Measurements from ENCODE around the gene NXF3. TPM values are rescaled to one million over a fixed set of nuclear protein-coding genes. Genes with fewer than 3 reads are reported as not detected.

NXF3 gene
- total and polyA plus RNA-seq, 2 experiments from 2014 or later = not detected

DNA sequence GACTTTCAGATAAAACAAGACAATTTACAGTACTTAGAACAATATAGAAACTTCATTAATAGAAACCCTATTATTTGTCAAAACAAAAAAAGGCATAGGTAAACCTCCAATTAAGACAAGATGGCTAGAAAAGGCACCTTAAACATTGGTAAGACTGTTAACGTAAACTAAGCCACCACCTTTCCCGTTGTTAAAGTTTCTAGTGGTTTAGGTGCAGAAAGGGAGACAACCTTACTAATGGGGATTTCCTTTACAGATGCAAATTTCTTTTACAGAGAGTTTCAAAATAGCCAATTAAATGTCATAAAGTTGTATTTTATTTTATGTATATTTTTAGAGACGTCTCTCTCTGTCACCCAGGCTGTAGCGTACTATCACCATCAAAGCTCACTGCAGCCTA, 7.5 kb upstream of the NXF3 start:
- H3K4me1 ChIP-seq (ENCODE audit: insufficient read depth) = no peaks in the 10 kb centered on the region
- no peaks in the 10 kb centered on the region for H3K79me2 ChIP-seq (replicated peaks; ENCODE audit: insufficient read depth)
- H3K27ac ChIP-seq (ENCODE audit: low read depth) = no peak overlapping the region
- H4K20me1 ChIP-seq (replicated peaks; ENCODE audit: insufficient read depth) = no peaks in the 10 kb centered on the region
- no peak for ATAC-seq
- no peak overlapping the region for H2AFZ ChIP-seq
- Mint-ChIP-seq H3K27ac (no peak overlapping the region), H3K27me3 (ENCODE audit: insufficient read depth, low read depth, poor library complexity) (no peaks in the 10 kb centered on the region), H3K4me3 (no peak overlapping the region), H3K4me1 (peaks cover 21% of the 10 kb centered on the region), H3K9me3 (no peaks in the 10 kb centered on the region; the same call in 1 of the 3 replicates), H3K36me3 (ENCODE audit: low read depth) (no peaks in the 10 kb centered on the region)
- no peak for DNase-seq (ENCODE audit: low spot score)
- H3K27me3 ChIP-seq (ENCODE audit: insufficient read depth) = no peaks in the 10 kb centered on the region
- TF ChIP-seq, protein P1, sequence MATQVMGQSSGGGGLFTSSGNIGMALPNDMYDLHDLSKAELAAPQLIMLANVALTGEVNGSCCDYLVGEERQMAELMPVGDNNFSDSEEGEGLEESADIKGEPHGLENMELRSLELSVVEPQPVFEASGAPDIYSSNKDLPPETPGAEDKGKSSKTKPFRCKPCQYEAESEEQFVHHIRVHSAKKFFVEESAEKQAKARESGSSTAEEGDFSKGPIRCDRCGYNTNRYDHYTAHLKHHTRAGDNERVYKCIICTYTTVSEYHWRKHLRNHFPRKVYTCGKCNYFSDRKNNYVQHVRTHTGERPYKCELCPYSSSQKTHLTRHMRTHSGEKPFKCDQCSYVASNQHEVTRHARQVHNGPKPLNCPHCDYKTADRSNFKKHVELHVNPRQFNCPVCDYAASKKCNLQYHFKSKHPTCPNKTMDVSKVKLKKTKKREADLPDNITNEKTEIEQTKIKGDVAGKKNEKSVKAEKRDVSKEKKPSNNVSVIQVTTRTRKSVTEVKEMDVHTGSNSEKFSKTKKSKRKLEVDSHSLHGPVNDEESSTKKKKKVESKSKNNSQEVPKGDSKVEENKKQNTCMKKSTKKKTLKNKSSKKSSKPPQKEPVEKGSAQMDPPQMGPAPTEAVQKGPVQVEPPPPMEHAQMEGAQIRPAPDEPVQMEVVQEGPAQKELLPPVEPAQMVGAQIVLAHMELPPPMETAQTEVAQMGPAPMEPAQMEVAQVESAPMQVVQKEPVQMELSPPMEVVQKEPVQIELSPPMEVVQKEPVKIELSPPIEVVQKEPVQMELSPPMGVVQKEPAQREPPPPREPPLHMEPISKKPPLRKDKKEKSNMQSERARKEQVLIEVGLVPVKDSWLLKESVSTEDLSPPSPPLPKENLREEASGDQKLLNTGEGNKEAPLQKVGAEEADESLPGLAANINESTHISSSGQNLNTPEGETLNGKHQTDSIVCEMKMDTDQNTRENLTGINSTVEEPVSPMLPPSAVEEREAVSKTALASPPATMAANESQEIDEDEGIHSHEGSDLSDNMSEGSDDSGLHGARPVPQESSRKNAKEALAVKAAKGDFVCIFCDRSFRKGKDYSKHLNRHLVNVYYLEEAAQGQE (IDR thresholded peaks at IDR 0.05; ENCODE audit: unreplicated experiment) = no peak
- TF ChIP-seq JUNB (IDR thresholded peaks at IDR 0.05; ENCODE audit: unreplicated experiment) (no peak), ZNF331 (CRISPR knock-in tag; IDR thresholded peaks at IDR 0.05; ENCODE audit: low read depth) (no peak), POLR2AphosphoS5 (IDR thresholded peaks at IDR 0.05; ENCODE audit: low read depth) (no peak), EZH2 (IDR thresholded peaks at IDR 0.05; ENCODE audit: low read depth, unreplicated experiment) (no peak), NANOG (IDR thresholded peaks at IDR 0.05; ENCODE audit: borderline replicate concordance) (no peak), STAT1 (IDR thresholded peaks at IDR 0.05; ENCODE audit: unreplicated experiment) (no peak), CREB1 (CRISPR knock-in tag; IDR thresholded peaks at IDR 0.05; ENCODE audit: low read depth) (no peak), ZNF114 (CRISPR knock-in tag; IDR thresholded peaks at IDR 0.05) (no peak), EZH2phosphoT487 (IDR thresholded peaks at IDR 0.05; ENCODE audit: unreplicated experiment) (no peak)
- TF ChIP-seq, protein P2, sequence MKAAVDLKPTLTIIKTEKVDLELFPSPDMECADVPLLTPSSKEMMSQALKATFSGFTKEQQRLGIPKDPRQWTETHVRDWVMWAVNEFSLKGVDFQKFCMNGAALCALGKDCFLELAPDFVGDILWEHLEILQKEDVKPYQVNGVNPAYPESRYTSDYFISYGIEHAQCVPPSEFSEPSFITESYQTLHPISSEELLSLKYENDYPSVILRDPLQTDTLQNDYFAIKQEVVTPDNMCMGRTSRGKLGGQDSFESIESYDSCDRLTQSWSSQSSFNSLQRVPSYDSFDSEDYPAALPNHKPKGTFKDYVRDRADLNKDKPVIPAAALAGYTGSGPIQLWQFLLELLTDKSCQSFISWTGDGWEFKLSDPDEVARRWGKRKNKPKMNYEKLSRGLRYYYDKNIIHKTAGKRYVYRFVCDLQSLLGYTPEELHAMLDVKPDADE (IDR thresholded peaks at IDR 0.05) = no peak
- TF ChIP-seq, protein P3, sequence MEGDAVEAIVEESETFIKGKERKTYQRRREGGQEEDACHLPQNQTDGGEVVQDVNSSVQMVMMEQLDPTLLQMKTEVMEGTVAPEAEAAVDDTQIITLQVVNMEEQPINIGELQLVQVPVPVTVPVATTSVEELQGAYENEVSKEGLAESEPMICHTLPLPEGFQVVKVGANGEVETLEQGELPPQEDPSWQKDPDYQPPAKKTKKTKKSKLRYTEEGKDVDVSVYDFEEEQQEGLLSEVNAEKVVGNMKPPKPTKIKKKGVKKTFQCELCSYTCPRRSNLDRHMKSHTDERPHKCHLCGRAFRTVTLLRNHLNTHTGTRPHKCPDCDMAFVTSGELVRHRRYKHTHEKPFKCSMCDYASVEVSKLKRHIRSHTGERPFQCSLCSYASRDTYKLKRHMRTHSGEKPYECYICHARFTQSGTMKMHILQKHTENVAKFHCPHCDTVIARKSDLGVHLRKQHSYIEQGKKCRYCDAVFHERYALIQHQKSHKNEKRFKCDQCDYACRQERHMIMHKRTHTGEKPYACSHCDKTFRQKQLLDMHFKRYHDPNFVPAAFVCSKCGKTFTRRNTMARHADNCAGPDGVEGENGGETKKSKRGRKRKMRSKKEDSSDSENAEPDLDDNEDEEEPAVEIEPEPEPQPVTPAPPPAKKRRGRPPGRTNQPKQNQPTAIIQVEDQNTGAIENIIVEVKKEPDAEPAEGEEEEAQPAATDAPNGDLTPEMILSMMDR (conservative IDR thresholded peaks at IDR 0.05; ENCODE audit: low read depth in 2 of 2) = no peak
- TF ChIP-seq, protein P4, sequence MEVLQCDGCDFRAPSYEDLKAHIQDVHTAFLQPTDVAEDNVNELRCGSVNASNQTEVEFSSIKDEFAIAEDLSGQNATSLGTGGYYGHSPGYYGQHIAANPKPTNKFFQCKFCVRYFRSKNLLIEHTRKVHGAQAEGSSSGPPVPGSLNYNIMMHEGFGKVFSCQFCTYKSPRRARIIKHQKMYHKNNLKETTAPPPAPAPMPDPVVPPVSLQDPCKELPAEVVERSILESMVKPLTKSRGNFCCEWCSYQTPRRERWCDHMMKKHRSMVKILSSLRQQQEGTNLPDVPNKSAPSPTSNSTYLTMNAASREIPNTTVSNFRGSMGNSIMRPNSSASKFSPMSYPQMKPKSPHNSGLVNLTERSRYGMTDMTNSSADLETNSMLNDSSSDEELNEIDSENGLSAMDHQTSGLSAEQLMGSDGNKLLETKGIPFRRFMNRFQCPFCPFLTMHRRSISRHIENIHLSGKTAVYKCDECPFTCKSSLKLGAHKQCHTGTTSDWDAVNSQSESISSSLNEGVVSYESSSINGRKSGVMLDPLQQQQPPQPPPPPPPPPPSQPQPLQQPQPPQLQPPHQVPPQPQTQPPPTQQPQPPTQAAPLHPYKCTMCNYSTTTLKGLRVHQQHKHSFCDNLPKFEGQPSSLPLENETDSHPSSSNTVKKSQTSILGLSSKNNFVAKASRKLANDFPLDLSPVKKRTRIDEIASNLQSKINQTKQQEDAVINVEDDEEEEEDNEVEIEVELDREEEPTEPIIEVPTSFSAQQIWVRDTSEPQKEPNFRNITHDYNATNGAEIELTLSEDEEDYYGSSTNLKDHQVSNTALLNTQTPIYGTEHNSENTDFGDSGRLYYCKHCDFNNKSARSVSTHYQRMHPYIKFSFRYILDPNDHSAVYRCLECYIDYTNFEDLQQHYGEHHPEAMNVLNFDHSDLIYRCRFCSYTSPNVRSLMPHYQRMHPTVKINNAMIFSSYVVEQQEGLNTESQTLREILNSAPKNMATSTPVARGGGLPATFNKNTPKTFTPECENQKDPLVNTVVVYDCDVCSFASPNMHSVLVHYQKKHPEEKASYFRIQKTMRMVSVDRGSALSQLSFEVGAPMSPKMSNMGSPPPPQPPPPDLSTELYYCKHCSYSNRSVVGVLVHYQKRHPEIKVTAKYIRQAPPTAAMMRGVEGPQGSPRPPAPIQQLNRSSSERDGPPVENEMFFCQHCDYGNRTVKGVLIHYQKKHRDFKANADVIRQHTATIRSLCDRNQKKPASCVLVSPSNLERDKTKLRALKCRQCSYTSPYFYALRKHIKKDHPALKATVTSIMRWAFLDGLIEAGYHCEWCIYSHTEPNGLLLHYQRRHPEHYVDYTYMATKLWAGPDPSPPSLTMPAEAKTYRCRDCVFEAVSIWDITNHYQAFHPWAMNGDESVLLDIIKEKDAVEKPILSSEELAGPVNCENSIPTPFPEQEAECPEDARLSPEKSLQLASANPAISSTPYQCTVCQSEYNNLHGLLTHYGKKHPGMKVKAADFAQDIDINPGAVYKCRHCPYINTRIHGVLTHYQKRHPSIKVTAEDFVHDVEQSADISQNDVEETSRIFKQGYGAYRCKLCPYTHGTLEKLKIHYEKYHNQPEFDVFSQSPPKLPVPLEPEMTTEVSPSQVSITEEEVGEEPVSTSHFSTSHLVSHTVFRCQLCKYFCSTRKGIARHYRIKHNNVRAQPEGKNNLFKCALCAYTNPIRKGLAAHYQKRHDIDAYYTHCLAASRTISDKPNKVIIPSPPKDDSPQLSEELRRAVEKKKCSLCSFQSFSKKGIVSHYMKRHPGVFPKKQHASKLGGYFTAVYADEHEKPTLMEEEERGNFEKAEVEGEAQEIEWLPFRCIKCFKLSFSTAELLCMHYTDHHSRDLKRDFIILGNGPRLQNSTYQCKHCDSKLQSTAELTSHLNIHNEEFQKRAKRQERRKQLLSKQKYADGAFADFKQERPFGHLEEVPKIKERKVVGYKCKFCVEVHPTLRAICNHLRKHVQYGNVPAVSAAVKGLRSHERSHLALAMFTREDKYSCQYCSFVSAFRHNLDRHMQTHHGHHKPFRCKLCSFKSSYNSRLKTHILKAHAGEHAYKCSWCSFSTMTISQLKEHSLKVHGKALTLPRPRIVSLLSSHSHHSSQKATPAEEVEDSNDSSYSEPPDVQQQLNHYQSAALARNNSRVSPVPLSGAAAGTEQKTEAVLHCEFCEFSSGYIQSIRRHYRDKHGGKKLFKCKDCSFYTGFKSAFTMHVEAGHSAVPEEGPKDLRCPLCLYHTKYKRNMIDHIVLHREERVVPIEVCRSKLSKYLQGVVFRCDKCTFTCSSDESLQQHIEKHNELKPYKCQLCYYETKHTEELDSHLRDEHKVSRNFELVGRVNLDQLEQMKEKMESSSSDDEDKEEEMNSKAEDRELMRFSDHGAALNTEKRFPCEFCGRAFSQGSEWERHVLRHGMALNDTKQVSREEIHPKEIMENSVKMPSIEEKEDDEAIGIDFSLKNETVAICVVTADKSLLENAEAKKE (CRISPR knock-in tag; IDR thresholded peaks at IDR 0.05) = no peak
- no peak overlapping the region for H3K4me2 ChIP-seq
- H3K36me3 ChIP-seq (ENCODE audit: insufficient read depth) = no peaks in the 10 kb centered on the region
- H3K9me2 ChIP-seq (ENCODE audit: insufficient read depth) = no peaks in the 10 kb centered on the region
- no peak overlapping the region for H3K4me3 ChIP-seq
- H3F3A ChIP-seq (replicated peaks; ENCODE audit: low read depth) = no peaks in the 10 kb centered on the region
